NCI-H1694 (cell line): ENCODE measurements around the gene GALK2.
"Not testable (repeated sequence)": the region's sequence is repeated elsewhere in the genome, so short reads cannot be mapped to it uniquely, and the experiment has no call there.

Experiments
- DNase-seq: peaks from one replicate; lab custom pipeline; 2025; lab: John Stamatoyannopoulos, UW

The GALK2 gene

DNA sequence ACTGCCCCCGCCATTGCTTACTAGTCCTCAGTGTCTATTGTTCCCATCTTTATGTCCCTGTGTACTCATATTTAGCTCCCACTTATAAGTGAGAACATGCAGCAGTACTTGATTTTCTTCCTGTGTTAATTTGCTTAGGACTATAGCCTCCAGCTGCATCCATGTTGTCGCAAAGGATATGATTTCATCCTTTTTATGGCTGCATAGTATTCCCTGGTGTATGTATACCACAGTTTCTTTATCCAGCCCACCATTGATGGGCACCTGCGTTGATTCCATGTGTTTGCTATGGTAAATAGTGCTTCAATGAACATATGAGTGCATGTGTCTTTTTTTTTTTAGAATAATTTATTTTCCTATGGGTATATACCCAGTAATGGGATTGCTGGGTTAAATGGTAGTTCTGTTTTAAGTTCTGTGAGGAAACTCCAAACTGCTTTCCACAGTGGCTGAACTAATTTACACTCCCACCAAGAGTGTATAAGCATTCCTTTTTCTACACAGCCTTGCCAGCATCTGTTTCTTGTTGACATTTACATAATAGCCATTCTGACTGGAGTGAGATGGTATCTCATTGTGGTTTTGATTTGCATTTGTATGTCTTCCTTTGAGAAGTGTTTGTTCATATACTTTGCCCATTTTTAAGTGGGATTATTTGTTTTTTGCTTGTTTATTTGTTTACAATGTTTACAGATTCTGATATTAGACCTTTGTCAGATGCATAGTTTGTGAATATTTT lies 53.7 kb downstream of the GALK2 start:
- no peak for DNase-seq

DNA sequence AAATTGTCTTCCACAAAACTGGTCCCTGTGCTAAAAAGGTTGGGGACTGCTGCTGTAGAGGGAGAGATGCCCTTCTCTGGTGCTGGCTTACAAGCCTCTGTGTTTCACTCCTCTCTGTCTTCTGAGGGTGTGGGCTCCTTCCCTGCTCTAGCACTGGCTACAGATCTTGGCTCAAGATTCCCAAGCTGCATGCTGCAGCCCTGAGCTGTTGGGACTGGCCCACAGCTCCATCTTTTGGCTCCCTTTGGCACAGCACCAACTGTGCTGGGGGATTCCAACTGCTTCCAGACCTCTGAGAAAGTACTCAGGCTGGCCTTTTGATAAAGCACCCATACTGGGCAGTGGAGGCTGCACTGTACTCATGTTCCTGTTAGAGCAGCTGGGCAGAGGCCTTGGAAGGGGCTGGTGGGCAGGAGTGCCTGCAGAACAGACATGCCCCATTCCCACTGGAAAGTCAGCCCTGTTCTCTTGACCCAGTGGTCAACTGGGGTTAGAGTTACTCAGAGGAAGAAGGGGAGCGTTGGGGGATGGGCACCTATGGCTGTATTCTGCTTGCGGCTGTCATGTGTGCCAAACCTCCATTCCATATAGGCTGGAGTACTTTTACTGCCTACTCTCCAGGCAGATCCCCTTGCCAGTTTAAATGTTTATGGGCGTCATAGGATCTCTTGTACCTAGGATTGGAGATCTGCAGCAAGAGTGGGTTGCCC lies 55.7 kb downstream of the GALK2 start:
- no peak for DNase-seq

DNA sequence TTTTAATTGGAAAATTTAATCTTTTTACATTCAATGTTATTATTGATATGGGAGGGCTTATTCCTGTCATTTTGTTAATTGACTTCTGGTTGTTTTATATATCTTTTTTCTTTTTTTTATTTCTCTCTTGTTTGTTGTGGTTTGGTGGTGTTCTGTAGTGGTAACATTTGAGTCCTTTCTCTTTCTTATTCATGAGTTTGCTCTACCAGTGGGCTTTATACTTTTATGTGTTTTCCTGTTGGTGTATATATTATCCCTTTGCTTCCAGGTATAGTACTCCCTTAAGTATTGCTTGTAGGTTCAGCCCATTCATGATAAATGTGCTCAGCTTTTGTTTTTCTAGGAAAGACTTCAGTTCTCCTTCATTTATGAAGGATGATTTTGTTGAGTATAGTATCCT lies 57.6 kb downstream of the GALK2 start:
- no peak for DNase-seq

DNA sequence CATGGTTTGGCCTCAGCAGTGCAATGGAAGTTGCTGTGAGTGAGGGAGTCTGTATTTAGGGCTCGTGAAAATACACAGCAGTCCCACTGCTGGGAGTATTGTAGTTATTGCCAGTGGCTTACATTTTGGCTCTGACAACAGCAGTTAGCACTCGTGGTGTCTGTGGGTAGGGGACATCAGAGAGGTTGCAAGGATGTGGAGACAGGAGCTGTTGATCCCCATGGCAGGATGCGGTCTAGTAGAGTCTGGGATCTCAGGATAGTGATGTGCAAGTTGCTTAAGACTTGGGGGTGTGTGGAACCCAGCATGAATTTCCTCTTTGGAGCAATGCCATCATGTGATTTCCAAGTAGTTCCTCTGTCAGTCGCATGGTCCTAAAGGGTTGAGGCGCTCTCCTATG lies 59.9 kb downstream of the GALK2 start:
- DNase-seq, result no peak

DNA sequence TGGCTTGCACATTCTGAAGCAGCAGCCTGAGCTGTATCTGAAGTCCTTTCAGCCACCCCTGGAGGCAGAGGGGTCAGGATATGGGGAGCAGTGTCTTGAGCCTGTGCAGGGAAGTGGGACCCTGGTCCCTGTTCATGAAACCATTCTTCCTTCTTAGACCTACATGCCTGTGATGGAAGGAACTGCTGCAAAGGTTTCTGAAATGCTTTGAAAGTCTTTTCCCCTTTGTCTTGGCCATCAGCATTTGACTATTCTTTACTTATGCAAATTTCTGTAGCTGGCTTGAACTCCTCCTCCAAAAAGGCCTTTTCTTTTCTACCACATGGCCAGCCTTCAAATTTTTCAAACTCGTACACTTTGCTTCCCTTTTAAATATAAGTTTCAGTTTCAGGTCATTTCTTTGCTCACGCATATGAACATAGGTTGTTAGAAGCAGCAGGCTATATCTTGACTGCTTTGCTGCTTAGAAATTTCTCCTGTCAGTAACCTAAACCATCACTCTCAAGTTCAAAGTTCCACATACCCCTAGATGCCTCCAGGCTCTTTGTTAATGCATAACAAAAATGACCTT lies 62.3 kb downstream of the GALK2 start:
- no peak for DNase-seq

DNA sequence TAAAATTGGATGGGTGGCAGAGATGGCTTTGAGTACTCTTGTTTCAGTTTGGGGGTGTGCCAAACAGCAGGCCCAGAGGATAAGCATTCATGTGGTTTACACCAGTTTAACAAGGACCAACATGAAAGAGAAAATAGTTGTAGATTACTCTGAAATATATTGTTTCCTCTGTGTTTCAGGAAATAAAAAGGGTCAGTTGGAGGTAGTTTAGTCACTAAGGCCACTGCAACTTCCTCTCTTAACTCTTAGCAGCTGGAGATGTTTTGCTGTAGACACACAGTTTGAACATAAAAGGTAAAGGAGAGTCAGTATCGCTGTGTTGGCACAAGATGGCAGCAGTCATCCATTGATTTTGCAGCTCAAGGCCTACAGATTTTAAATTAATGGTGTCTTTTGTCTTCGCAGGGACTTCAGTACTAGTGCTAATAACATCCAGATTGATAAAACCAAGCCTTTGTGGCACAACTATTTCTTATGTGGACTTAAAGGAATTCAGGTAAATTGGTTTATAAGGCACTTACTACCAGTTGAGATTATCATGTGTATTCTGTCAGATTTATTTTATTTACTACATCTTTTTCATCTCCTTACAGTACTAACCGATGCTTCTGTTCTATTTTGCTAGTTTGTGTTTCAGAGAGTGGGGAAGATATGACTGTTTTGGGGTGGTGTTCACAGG lies 65.5 kb downstream of the GALK2 start:
- peak; percentile 54 for DNase-seq

DNA sequence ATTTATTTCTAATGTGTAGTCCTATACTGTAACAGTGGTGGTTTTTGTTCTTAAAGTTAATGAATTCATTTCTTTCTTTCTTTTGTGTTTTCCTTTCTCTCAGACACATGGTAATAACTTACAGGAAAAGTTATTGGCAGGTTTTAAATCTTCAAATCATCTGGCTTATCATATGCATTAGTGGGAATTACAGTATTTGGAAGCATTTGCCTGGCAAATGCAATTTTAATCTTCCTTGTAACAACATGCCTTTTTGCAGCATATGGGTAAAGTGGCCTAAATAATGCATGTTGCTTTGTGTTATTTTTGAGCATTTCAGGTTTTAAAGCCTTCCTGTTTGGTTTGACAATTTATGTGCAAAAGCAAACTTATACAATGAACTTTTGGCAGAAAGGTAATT lies 66.8 kb downstream of the GALK2 start:
- no peak for DNase-seq

DNA sequence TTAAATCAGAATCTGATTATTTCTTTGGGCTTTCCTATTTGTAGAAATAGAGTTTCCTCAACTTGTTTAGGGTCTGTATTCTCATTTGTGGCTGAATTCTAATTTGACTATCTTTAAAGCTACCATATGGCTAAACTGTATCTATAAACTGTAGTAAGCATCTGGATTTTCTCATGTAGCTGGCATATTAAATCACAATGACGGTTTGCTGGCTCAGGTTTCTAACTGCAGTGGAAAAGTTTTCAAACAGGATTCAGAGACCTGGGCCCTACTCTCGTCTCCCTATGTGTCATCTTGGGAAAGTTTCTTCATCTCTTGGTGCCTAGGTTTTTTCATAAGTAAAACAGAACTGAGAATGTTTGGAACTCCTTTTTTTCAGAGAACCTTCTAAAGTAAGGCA lies 68.3 kb downstream of the GALK2 start:
- DNase-seq, result peak; percentile 59

DNA sequence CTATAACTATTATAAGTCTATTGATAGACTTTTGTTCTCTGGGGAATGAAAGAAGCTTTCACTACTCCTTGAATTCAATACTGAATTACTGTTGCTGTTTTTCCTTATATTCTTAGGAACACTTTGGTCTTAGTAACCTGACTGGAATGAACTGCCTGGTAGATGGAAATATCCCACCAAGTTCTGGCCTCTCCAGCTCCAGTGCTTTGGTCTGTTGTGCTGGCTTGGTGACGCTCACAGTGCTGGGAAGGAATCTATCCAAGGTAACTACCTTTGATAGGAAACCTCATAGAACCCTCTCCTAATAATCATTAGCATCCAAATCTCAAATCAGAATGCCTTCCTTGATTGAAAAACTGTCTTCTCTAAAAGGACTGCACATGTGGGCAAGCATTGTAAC lies 69.1 kb downstream of the GALK2 start:
- no peak for DNase-seq

DNA sequence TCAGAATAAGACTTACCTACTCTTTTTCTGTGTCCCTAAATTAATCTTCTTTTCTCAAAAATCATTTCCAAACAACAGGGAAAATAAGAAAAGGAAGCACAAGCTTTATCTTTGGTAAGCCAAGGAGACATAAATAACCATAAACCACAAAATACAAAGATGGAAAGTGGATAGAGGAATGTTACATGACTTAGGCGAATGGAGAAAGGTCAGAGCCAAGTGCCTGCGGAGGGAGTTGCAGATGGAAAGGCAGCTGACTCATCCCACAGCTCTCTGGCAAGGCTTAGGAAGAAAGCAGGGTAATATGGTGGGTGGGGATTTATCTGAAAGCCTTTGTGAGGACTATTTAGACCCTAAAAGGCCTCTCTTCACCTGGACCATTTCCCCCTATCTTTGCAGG lies 72.8 kb downstream of the GALK2 start:
- no peak for DNase-seq

DNA sequence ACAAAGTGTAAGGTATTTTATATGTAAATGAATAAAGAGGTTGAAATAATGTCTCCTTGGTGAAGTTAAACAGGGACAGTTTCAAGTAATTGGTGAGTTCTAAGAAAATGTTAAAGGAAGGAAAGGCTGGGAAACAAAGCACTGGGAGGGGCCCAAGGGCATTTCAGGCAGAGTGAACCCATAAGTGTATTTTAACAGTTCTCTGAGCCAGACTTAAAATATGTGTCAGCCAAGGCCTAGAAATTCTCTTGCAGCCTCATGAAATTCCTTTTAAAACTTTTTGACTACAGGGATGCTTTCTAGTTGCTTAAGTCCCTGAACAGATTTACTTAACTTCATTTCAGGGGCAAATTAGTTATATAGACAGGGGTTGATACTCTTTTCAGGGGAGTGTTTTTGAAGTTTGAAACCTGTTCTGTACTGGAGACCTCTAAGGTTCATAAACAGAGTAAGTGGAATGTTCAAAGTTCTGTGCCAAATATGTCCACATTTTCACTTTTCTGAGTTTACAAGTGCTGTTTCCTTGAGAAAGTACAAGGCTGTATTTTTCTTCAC lies 77.6 kb downstream of the GALK2 start:
- DNase-seq, result no peak

DNA sequence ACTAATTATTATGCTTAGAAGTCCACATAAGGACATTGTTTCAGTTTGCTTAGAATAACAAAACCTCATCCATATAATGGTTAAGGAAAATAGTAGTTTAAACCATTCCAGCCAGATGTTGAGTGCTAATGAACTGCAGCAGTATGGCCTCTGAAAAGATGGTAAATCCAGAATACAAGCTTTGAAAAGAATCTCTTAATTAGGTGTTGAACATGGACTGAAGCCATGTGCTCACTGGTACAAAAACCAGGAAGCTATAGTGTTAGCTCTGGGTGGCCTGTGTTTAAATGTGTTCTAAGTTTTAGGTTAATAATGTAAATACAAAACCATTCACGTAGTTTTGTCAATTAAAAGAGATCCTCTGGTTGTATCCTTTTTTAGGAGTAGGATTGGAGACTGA lies 78.2 kb downstream of the GALK2 start:
- no peak for DNase-seq

DNA sequence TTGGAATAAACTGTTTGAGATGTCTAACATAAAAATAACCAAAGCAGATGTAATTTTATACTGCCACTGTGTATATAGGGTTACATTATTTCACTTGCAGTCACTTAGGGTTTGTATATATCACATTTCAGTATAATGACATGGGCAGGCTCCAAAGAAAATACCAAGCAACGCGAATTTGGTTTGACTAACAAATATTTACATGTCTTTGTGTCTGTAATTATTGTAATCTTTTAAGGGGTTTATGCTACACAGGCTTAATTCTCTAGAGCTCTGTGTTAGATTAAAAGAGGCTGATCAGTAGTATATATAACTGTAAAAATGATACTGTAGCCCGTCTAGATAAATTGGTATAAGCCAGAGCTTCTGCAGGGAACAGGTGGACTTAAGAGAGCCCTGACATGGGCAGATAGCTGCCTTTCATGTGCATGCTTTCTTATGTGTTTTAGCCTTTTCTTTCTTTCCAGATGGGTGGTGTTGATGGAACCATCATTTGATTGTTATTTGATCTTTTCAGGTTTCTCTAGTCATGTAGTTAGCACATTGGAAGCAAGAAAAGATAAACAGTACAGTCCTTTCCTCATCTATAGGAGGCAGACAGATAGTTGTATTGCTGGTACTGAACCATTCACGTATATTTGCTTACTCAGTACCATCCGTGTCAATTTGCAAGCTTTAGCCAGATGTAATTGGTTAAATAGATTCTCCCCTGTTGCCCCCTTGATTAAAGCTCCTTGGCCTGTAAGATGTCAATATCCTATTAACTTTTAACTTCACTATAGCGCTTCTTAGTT lies 86.1 kb downstream of the GALK2 start:
- no peak for DNase-seq

DNA sequence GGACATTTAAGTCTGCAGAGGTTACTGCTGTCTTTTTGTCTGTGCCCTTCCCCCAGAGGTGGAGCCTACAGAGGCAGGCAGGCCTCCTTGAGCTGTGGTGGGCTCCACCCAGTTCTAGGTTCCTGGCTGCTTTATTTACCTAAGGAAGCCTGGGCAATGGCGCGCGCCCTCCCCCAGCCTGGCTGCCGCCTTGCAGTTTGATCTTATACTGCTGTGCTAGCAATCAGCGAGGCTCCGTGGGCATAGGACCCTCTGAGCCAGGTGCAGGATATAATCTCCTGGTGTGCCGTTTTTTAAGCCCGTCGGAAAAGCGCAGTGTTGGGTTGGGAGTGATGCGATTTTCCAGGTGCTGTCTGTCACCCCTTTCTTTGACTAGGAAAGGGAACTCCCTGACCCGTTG lies 95.1 kb downstream of the GALK2 start:
- not testable (repeated sequence) for DNase-seq

DNA sequence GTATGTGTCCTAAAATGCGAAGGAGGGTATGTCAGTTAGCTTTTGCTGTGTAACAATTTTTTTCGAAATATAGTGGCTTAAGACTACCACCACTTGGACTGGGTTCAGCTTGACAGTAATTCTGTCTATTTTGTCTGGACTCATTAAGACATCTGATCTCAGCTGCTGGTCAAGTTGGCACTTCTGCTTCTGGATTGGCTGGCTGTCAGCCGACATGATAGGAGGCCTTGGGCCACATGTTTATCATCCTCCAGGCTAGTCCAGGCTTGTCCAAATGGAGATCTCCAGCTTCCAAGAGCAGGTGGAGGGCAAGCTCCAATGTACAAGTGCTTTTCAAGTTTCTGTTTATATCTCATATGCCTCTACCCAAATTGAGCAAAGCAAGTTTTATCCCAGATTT lies 95.9 kb downstream of the GALK2 start:
- DNase-seq, result no peak

DNA sequence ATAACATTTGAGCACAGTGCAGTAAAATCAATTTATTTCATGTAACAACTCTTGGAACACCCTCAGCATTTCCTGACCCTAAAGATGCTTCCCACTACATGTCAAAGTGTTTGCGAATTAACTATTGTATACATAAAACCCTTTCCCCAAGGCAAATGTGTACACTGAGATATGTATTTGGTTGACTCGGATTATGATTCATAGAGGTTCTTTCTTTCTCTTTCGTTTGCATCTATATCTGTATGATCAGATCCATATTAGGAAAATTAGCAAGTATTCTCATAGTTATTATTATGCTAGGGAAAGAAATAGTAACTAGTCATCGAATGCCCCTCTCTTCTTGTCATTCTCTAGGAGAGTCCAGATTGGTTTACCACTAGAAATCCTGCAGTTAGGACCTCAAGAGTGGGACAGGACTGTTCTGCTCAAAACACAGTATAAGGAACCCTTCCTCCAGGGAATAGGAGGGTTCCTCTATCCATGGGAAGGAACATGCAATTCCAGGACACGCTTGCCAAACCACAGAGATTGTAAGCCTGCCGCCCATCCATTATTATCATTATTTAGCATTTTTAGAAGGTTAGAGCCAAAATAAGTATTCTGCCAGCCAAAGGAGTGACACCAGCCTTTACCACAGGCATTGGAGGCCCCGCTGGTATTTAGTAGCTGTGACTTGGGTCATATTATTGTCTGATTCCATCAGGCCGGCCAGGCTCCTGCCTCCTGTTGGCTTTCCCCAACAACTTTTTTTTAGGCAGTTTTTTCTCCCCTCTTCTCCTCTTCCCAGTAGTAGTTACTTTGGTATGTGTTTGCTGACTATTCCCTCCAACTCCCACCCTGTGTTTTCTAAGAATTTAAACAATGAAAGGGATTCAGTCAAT lies 100.7 kb downstream of the GALK2 start:
- no peak for DNase-seq

DNA sequence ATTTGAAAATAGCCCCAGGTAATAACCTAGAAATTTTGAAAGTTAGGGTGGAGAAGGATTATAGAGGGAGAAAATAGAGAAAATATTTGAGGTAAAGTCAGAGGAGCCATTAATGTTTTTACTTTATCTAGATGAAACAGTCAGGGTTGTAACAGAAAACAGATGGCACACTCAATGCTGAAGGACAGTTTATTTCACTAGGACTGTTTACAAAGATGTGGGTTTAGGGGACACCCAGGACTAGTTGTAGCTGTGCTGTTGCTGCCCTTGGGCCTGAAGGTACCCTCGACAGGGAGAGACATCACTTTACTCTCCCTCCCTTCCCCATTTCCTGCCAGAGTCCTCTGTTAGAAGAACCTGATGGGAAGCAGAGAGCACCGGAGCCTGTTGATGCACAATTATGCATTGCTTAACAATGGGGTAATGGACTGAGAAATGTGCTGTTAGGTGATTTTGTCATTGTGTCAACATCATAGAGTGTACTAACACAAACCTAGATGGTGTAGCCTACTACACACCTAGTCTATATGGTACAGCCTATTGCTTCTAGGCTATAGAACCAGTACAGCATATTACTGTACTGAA lies 103.8 kb downstream of the GALK2 start:
- DNase-seq, result no peak

DNA sequence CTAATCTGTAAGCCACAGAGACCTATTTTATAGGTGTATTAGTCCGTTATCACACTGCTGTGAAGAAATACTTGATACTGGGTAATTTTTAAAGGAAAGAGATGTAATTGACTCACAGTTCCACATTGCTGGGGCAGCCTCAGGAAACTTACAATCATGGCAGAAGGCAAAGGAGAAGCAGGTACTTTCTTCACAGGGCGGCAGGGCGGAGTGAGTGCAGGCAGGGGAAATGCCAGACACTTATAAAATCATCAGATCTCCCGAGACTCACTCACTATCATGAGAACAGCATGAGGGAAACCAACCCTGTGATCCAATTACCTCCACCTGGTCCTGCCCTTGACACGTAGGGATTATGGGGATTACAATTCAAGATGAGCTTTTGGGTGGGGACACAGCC lies 108.7 kb downstream of the GALK2 start:
- no peak for DNase-seq

DNA sequence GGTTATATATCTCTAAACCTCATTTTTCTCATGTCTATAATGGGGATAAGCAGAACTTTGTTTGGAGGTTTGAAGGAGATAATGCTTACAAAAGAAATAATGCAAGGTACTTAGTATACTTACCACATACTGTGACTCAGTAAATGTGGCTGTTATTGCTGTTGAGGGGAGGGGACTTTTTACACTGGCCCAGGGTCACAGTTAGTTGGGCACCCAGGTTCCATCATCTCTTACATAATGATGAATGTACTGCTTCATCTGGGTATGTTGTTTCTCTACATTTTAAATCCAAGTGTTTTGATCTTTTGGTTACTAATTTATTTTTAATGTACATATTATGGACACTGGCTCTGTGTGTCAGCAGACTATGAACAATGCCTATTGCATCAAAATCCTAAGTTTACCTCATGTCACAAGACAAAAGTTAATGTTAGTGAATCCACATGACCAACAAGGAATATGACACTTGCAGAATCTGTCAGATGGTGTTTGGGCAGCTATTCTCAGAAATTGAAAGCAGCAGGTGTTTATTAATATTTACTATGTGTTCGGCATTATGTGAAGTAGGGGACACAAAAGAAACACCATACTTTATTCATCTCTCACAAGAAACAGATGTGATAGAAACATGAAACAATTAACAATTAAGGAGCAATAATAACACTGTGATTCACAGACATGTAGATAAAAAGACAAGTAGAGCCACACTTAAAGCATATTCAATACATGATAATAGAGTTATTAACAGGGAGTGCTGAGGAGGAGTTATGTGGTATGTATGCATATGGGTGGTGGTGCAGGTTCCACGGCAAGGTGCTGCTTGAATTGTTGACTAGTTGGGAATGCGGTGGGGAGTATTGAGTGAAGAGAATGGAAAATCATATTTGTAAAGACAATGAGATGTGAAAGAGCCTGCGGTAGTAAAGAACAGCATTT lies 109.7 kb downstream of the GALK2 start:
- DNase-seq, result no peak
